Activated CD8-positive, alpha-beta memory T cell treated with anti-CD3 and anti-CD28 coated beads, Interleukin-2, amount 50 U/mL, for 4 hours (primary cell): ENCODE results near the gene GAL3ST1.
"Not testable (repeated sequence)": the region's sequence is repeated elsewhere in the genome, so short reads cannot be mapped to it uniquely, and the experiment has no call there.

Experiments
- DNase-seq: peaks from one replicate; pipeline ENCODE4 v3.0.0-alpha.2; 2020

Gene GAL3ST1

DNA sequence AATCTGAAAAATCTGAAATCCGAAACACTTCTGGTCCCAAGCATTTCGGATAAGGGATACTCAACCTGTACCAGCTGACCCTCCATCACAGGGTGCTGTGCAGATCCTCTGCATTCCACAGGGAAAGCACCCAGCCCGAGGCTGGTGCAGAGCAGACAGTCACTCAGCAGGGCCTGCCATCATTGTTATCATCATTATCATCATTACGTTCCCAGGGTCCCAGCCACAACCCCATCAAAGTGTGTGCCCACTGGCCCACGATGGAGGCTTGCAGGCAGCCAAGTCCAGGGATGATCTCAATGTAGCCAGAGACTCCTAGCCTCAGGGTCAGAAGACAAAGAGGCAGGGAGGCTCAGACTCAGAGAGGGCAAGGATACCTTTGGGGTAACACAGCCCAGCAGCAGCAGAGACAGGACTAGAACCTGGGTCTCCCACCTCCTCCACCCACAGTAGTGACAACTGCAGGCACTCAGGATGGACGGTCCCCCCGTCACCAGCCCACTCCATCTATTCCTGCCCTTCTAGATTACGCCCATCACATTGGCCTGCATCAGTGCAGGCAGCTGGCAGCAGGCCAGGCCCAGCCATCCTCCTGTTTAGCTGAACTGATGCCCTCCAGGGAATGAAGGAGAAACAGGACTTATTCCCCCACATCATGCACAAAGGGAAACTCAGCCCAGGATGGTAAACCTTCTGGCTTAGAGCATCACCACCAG, 10.3 kb downstream of the GAL3ST1 start:
- no peak for DNase-seq

DNA sequence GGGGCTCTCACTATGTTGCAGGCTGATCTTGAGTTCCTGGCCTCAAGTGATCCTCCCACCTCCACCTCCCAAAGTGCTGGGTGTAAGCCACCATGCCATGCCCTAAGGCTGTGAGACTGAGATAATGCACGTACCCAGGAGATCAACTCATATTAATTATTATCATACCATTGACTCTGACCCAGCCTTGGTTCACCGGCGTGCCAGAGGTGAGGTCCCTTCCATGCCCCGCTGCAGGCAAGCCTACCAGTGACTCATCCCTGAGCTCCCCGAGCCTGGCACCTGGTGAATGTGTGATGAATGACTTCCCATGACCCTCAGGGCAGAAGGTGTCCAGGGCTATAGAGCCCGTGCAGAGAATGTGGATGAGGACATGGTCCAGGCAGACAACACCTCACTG, 12.1 kb downstream of the GAL3ST1 start:
- DNase-seq: no peak

- no peak for DNase-seq
Measured at GRCh38 chr22:30561402-30562189, 12.9 kb downstream of the GAL3ST1 start.

DNA sequence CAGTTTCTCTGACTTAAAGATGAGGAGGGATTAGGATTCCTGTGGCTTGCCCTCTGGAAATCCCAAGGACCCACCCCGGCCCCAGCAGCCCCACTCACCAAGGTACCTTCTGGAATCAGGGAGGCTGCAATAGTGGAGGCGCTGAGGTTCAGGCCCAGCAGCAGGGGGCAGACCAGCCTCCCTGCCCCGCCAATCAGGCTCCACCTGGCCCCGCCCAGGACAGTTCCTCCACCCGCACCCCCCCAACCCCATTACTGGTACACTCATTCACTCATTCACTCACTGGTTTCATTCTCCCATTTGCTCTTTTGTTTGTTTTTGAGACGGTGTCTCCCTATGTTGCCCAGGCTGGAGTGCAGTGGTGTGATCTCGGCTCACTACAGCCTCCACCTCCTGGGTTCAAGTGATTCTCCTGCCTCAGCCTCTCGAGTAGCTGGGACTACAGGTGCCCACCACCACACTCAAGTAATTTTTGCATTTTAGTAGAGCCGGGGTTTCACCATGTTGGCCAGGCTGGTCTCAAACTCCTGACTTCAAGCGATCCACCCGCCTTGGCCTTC, 13.7 kb downstream of the GAL3ST1 start:
- not testable (repeated sequence) for DNase-seq

DNA sequence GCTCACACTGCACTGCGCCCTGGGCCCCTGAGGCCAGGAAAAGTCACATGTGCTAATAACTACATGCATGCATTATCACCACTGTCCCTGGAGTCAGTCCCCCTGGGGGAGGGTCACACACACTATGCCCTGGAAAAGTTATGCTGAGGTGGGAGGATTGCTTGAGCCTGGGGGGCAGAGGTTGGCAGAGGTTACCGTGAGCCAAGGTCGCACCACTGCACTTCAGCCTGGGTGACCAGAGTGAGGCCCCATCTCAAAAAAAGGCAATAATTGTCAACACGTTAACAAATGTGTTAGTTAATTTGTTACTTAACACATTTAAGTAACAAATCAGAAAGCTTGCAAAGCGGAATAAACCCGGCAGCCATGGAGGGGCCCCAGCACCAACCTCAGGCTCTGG, 14.6 kb downstream of the GAL3ST1 start:
- no peak for DNase-seq

DNA sequence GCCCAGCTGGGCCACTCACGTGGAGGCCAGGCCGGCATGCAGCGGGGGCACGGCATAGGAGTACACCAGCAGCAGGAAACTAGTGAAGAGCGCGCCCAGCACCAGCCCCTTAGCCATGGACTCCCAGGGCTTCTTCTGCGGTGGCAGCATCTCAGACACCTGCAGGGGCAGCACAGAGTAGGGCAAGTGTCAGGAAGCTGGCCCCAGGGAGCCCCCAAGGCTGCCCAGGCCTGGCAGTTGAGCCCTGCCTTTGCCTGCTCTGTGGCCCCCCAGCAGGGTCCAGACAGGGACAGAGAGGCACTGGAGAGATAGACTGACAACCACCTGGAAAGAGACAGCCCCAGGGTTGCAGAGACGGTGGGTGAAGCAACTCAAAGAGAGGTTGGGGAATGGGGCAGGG, 17.2 kb downstream of the GAL3ST1 start:
- no peak for DNase-seq

DNA sequence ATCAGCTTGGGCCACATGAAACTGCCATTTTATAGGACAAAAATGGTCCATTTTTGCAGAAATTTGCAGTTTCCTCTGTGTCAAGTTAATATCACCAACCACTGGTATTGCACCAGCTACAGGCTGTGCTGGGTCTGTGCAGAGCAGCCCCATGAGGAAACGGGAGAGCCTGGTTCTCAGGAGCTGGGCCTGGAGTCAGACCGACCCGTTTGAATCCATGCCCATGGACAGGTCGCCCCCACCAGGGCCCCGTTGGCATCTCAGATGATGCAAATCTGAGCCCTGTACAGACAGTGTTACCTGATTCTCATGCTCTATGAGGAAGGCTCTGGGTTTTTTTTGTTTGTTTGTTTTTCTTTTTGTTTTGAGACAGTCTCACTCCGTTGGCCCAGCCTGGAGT, 18.1 kb downstream of the GAL3ST1 start:
- DNase-seq: no peak

DNA sequence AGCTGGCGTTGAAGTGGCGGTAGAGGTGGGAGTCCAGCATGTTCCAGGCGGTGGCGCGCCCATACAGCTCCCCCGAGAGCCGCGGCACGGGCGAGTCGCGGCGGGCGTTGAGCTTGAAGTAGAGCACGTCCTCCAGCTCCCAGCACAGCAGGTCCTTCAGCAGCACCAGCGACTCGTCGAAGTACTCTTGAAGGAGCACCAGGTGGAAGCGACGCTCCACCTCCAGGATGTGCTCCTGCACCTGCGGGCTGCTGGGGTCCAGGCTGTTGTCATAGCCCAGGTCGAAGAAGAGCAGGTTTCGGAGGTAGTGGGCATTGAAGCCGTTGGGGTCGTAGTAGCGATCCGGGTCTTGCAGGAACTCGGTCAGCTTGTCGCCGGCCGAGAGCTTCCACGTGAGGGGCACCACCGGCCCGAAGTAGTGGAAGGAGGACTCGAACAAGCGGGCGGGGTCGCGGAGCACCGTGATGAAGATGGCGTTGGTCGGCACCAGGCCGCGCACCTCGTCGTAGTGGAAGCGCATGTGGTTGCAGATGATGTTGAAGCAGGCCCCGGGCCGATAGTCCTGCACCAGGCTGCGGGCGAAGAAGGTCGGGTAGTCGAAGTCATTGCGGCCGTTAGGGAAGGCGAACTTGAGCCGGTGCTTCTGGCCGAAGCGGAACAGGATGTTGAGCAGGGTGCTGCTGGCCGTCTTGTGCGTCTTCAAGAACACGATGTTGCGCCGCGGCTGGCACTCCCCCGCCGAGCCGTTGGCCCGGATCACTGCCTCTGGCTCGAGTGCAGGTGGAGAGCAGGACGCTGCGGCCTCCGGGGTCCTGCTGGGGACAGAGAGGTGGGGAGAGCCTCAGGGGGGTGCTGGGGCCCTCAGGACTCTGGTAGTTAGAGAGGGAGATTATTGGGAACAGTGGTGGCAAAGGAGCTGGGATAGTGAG, 18.9 kb downstream of the GAL3ST1 start:
- DNase-seq: no peak

- no peak for DNase-seq
Measured at GRCh38 chr22:30553971-30554370, 20.5 kb downstream of the GAL3ST1 start.

DNA sequence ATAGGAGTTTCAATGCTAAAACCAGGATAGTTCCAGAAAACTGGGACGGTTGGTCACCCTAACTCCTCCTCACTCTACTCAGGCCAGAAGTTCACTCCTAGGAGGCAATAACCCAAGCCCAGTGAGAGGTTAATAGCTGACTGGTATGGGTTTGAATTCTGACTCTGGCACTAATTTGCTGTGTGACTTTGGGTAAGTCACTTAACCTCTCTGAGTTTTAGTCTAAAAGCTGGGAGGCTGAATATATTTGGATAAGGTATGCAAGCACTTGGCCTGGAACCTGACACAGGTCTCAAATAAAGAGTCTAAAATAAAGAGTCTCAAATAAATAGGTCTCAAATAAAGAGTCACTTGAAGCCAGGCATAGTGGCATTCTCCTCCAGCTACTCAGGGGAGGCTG, 21.7 kb downstream of the GAL3ST1 start:
- no peak for DNase-seq

GRCh38 chr22:30551813-30552212, 22.7 kb downstream of the GAL3ST1 start:
- DNase-seq: not testable (repeated sequence)

DNA sequence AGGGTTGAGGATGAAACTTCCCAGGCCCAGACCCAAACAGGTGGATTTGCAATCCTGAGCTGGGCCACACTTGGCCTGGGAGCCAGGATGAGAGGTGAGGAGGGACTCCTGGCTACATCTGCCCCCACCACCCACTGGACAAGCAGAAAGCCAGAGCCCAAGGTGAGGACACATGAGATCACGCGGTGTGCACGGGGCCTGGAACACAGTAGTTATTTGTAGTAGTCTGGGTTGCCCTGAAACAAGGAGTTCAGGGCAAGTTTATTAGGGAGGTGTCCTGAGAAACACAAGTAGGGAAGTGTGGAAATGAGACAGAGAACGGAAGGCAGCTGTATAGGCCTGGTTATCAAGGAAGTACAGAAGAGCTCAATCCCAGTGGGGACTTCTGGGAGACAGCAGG, 27.3 kb downstream of the GAL3ST1 start:
- no peak for DNase-seq

DNA sequence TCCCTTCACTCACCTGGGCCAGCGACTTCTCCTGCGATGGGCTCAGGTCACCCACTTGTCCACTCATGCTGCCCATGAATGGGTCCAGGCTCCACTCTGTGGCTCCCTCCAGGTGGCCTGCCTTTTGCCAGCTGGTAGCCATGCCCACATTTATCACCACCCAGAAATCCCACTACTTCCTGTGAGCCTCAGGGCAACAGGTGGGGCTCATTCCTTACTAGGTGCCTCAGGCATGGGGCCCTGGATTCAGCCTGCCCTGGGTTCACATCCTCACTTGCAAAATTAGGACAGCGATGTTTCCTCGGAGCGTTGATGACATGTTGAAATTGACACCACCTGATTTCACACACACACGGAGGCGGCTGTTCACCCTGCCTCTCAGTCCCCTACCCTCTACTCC, 27.8 kb downstream of the GAL3ST1 start, which contains the start of gene SEC14L6:
Gene SEC14L6, minus strand, starts transcription at position 126 of the 400 bp plus-strand sequence. Its CDS starts 59 bp downstream, at position 67.
- no peak for DNase-seq

GRCh38 chr22:30542811-30543188, 31.7 kb downstream of the GAL3ST1 start:
- no peak for DNase-seq

DNA sequence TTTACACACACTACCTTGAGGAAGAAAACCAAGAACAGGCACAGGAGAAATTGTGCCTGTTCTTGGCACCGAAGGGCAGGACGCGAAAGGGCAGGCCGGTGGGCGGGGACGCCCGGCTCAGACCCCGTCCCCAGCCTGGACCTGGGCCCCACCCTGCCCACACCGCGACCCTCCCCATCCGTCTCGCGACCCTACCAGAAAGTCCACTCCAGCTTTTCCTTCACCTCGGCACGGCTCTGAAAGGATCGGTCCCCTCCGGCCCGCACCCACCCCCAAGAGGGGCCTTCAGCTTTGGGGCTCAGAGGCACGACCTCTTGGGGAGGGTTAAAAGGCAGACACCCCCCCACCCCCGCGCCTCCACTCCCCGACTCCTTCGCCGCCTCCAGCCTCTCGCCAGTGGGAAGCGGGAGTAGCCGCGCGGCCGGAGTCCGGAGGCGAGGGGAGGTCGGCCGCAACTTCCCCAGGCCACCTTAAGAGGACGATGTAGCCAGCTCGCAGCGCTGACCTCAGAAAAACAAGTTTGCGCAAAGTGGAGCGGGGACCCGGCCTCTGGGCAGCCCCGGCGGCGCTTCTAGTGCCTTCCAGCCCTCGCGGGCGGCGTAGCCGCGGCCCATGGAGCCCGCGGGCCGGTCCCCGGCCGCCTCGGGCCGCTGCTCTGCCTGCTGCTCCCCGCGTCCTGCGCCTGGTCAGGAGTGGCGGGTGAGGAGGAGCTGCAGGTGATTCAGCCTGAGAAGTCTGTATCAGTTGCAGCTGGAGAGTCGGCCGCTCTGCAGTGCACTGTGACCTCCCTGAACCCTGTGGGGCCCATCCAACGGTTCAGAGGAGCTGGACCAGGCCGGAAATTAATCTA, 32.3 kb downstream of the GAL3ST1 start:
- DNase-seq: no peak

DNA sequence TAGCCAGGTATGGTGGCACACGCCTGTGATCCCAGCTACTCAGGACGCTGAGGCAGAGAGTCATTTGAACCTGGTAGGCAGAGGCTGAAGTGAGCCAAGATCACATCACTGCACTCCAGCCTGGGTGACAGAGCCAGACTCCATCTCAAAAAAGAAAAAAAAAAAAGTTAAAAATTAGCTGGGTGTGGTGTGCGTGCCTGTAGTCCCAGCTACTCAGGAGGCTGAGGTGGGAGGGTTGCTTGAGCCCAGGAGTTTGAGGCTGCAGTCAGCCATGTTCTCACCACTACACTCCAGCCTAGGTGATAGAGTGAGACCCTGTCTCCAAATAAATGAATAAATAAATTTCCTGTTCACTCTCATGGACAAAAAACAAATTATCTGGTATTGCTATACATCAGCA, 33.0 kb downstream of the GAL3ST1 start:
- not testable (repeated sequence) for DNase-seq

- no peak for DNase-seq
Measured at GRCh38 chr22:30539368-30539767, 35.1 kb downstream of the GAL3ST1 start.

DNA sequence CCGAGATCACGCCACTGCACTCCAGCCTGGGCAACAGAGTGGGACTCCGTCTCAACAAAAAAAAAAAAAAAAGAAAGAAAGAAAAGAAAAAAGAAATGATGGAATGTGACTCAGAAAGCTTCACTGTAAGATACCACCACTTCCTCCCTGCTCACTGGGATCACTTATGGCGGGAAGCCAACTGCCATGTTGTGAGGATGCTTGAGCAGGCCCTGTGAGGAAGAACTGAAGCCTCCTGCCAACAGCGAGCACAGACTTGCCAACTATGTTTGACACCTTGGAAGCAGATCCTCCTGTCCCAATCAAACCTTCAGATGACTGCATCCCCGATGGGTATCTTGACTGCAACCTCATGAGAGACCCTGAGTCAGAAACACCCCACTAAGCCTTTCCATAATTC, 36.2 kb downstream of the GAL3ST1 start:
- DNase-seq: no peak

GRCh38 chr22:30537083-30537731, 37.3 kb downstream of the GAL3ST1 start:
- no peak for DNase-seq

- no peak for DNase-seq
Measured at GRCh38 chr22:30535182-30535581, 39.3 kb downstream of the GAL3ST1 start.
